HepG2 (cell line): Measurements from ENCODE around the gene CHN1. TPM values are rescaled to one million over a fixed set of nuclear protein-coding genes. Genes with fewer than 3 reads are reported as not detected.

Source experiments
- ATAC-seq: fragments of 200-7000 bp; cut with Tn5 transposase; 3 replicates; pipeline ENCODE4 v1.9.1; 2020; ENCODE audit warnings: mild to moderate bottlenecking, moderate library complexity
- BruUV-seq: library from RNA; stranded (reverse); fragments of 400-500 nt; replicated peaks from 2 replicates; lab custom pipeline; 2021; lab: Mats Ljungman, UMichigan
- CTCF ChIA-PET: fragments of 300-600 bp; formaldehyde crosslinking; extraction: SDS; loops from one replicate; lab custom pipeline; 2021; ENCODE audit warnings: low total read pairs, inconsistent platforms, low intra/inter-chr PET ratio; lab: Yijun Ruan, JAX
- POLR2A ChIA-PET: fragments of 350-600 bp; sonication (Branson Sonifier 250); formaldehyde crosslinking; loops from one replicate; lab custom pipeline; 2020; ENCODE audit warnings: antibody characterized with exemption, inconsistent platforms; lab: Yijun Ruan, JAX
- DNase-seq: peaks from one replicate; pipeline ENCODE4 v3.0.0-alpha.2; 2015; ENCODE audit warnings: low spot score
- FAIRE-seq: peaks from 3 replicates; lab custom pipeline; 2011; peaks lifted over from hg19 to GRCh38; lab: Jason Lieb, UNC
- H2AFZ ChIP-seq: one replicate; pipeline ENCODE4 v1.6.1; 2011; ENCODE audit warnings: low read length, inconsistent platforms
- H3K27ac ChIP-seq: fragments of 300-600 bp; 3 replicates; pipeline ENCODE4 v1.8.0; 2011; ENCODE audit warnings: mixed run types, mild to moderate bottlenecking, mixed read lengths, low read length, inconsistent platforms; ENCODE audit not compliant: insufficient read depth; ENCODE audit errors: extremely low read length
- H3K27me3 ChIP-seq, 2 experiments: fragments of 200-600 bp in 1 of 2; 2 replicates in 1 of 2; 3 replicates in 1 of 2; pipeline versions ENCODE4 v1.6.0 to v1.8.0; 2011; ENCODE audit warnings: low read length in 2 of 2, mild to moderate bottlenecking in 2 of 2, moderate library complexity in 2 of 2, inconsistent platforms in 1 of 2; ENCODE audit not compliant: insufficient read depth in 2 of 2, control insufficient read depth in 1 of 2
- H3K36me3 ChIP-seq, 2 experiments: fragments of 200-600 bp in 1 of 2; replicated peaks in 1 of 2; 2 replicates in 1 of 2; 3 replicates in 1 of 2; pipeline versions ENCODE4 v1.5.1 to v1.8.0; 2011; ENCODE audit warnings: low read length in 2 of 2, inconsistent platforms in 1 of 2; ENCODE audit not compliant: insufficient read depth in 2 of 2, control insufficient read depth in 1 of 2
- H3K4me1 ChIP-seq: 2 replicates; pipeline ENCODE4 v1.5.1; 2012; ENCODE audit warnings: low read length, inconsistent platforms; ENCODE audit not compliant: insufficient read depth
- H3K4me2 ChIP-seq: 2 replicates; pipeline ENCODE4 v1.6.0; 2011; ENCODE audit warnings: low read depth, low read length, inconsistent platforms
- H3K4me3 ChIP-seq, 3 experiments: fragments of 200-600 bp in 1 of 3; sonication (generic), shearing (Covaris generic) in 1 of 3; replicated peaks in 1 of 3; 2 replicates each; pipeline ENCODE4 v1.5.1; 2011 to 2016; ENCODE audit warnings: low read length in 3 of 3, inconsistent platforms in 2 of 3, low read depth in 2 of 3, mild to moderate bottlenecking in 2 of 3, control low read depth in 1 of 3, mixed read lengths in 1 of 3; ENCODE audit not compliant: insufficient read depth in 1 of 3
- H3K79me2 ChIP-seq: one replicate; pipeline ENCODE4 v1.6.1; 2011; ENCODE audit warnings: low read length, inconsistent platforms; ENCODE audit not compliant: insufficient read depth
- H3K9ac ChIP-seq: 2 replicates; pipeline ENCODE4 v1.6.0; 2011; ENCODE audit warnings: mild to moderate bottlenecking, low read depth, low read length, inconsistent platforms; ENCODE audit not compliant: insufficient read depth
- H3K9me3 ChIP-seq: 2 replicates; pipeline ENCODE4 v1.5.1; 2012; ENCODE audit warnings: mild to moderate bottlenecking, low read length
- H4K20me1 ChIP-seq: 2 replicates; pipeline ENCODE4 v1.6.0; 2011; ENCODE audit warnings: inconsistent platforms, mild to moderate bottlenecking, low read length, moderate library complexity; ENCODE audit not compliant: insufficient read depth
- DNMT3B ChIP-seq: conservative IDR thresholded peaks from 2 replicates; pipeline ENCODE4 v1.6.1; 2016; ENCODE audit warnings: missing biosample characterization, control low read depth
- FOXP1 ChIP-seq, 2 experiments: fragments of 450-650 bp in 1 of 2; IDR thresholded peaks; 2 replicates each; pipeline ENCODE4 v1.6.1; 2017 to 2018; ENCODE audit warnings: antibody characterized with exemption in 1 of 2
- HIVEP1 ChIP-seq: sonication (generic); formaldehyde crosslinking; IDR thresholded peaks from 2 replicates; pipeline ENCODE4 v1.4.0; 2020; ENCODE audit warnings: mild to moderate bottlenecking, missing genetic modification reagents
- PRDM10 ChIP-seq: sonication (generic); formaldehyde crosslinking; IDR thresholded peaks from 2 replicates; pipeline ENCODE4 v1.4.0; 2020; ENCODE audit warnings: low read depth, missing genetic modification reagents
- ZBTB8A ChIP-seq: sonication (generic); formaldehyde crosslinking; IDR thresholded peaks from 2 replicates; pipeline ENCODE4 v1.4.0; 2020; ENCODE audit warnings: mild to moderate bottlenecking, low read depth, missing genetic modification reagents, borderline replicate concordance
- ZFY ChIP-seq: sonication (generic); formaldehyde crosslinking; IDR thresholded peaks from 2 replicates; pipeline ENCODE4 v1.4.0; 2020; ENCODE audit warnings: missing genetic modification reagents
- ZNF749 ChIP-seq: sonication (generic); formaldehyde crosslinking; IDR thresholded peaks from 2 replicates; pipeline ENCODE4 v1.8.0; 2022; ENCODE audit warnings: mild to moderate bottlenecking, missing genetic modification reagents, moderate library complexity, borderline replicate concordance
- ZNF800 ChIP-seq: sonication (generic); formaldehyde crosslinking; IDR thresholded peaks from 2 replicates; pipeline ENCODE4 v1.4.0; 2020; ENCODE audit warnings: missing genetic modification reagents
- ZNF839 ChIP-seq: sonication (generic); formaldehyde crosslinking; IDR thresholded peaks from 2 replicates; pipeline ENCODE4 v1.4.0; 2020; ENCODE audit warnings: missing genetic modification reagents, mild to moderate bottlenecking, borderline replicate concordance
- ZSCAN21 ChIP-seq: sonication (generic); formaldehyde crosslinking; IDR thresholded peaks from 2 replicates; pipeline ENCODE4 v1.8.0; 2022; ENCODE audit warnings: mild to moderate bottlenecking, missing genetic modification reagents, moderate library complexity, borderline replicate concordance
- WGBS: methylation state at CpG from one replicate; pipeline ENCODE4 v1.1.6; 2017; ENCODE audit warnings: low lambda C conversion rate; 5-methylcytosine and 5-hydroxymethylcytosine counted together
- in situ Hi-C: cut with HindIII; loops from 2 replicates; pipeline ENCODE4 v1.10.0; 2017; ENCODE audit warnings: low pct_unique_long_range_greater_than_20kb; ENCODE audit not compliant: extremely low pct_ligation_motif_present
- intact Hi-C: fragments of 100-400 bp; cut with micrococcal nuclease; formaldehyde crosslinking; loops from one replicate; pipeline ENCODE4 v1.10.0; 2022; ENCODE audit not compliant: unreplicated experiment
- polyA plus RNA-seq, 8 experiments: library from polyadenylated mRNA; depleted of rRNA in 3 of 8; stranded (reverse) in 7 of 8; unstranded in 1 of 8; fragments of >200 nt; fragmentation: Illumina TruSeq in 4 of 8; extraction: Trizol in 4 of 8; gene quantifications; 2 replicates each; pipeline versions ENCODE4 v1.2.1 to v1.2.3, GENCODE V29; 2011 to 2016; ENCODE audit warnings: low read depth in 4 of 8, missing spikeins in 1 of 8, mixed read lengths in 1 of 8; ENCODE audit not compliant: insufficient read depth in 1 of 8
- total RNA-seq, 5 experiments: library from RNA; depleted of rRNA; stranded (reverse); fragments of >200 nt; fragmentation: Illumina TruSeq; extraction: Trizol; gene quantifications; 2 replicates each; pipeline ENCODE4 v1.2.3, GENCODE V29; 2016; ENCODE audit warnings: low read depth in 1 of 5

CHN1 gene
- total and polyA plus RNA-seq, 2 of the 13 experiments (the other 11 are each of a cell fraction or from before 2014, with no cell fraction given) = 2.8 to 3.5 TPM

GRCh38 chr2:175002547-175003274 is 2.5 kb downstream of the CHN1 start:
- in situ Hi-C loops = no loop called here
- Histone ChIP-seq H3K27me3 (peaks cover 0 to 45% of the 10 kb centered on the region in 2 experiments; a peak in 3 of 5 replicates), H3K4me2 (no peak overlapping the region), H3K36me3 (no peaks in the 10 kb centered on the region), H4K20me1 (no peaks in the 10 kb centered on the region), H3K9ac (no peak overlapping the region), H3K79me2 (no peaks in the 10 kb centered on the region), H3K4me3 (no peak overlapping the region), H2AFZ (no peak overlapping the region), H3K27ac (no peak overlapping the region), H3K9me3 (no peaks in the 10 kb centered on the region), H3K4me1 (peaks cover 13% of the 10 kb centered on the region; the same call in 1 of the 2 replicates)
- ChIA-PET POLR2A (no interaction called here), CTCF (no interaction called here)
- FAIRE-seq (no peak), DNase-seq (no peak), ATAC-seq (no peak)
- intact Hi-C loops = no loop called here
- TF ChIP-seq DNMT3B = no peak
- TF ChIP-seq HIVEP1 (CRISPR knock-in tag) = no peak
- no peak for TF ChIP-seq ZFY
- TF ChIP-seq ZBTB8A = no peak
- TF ChIP-seq ZNF839 (CRISPR knock-in tag) = no peak
- TF ChIP-seq FOXP1 (IDR thresholded peaks at IDR 0.05) = no peak
- no peak for TF ChIP-seq FOXP1 (CRISPR knock-in tag; IDR thresholded peaks at IDR 0.05)
- WGBS = 18% methylated on average over 3 of the region's 3 CpGs
- no TSS peak for BruUV-seq

GRCh38 chr2:175001566-175001965 is 3.6 kb downstream of the CHN1 start:
- FAIRE-seq (no peak), ATAC-seq (no peak), DNase-seq (no peak)
- no peak overlapping the region for H3K27ac ChIP-seq
- H3K79me2 ChIP-seq = no peaks in the 10 kb centered on the region
- no peaks in the 10 kb centered on the region for H3K9me3 ChIP-seq
- ChIA-PET CTCF (no interaction called here), POLR2A (no interaction called here)
- in situ Hi-C loops = no loop called here
- H4K20me1 ChIP-seq = no peaks in the 10 kb centered on the region
- H3K4me3 ChIP-seq = no peak overlapping the region
- H3K36me3 ChIP-seq = no peaks in the 10 kb centered on the region
- BruUV-seq = no TSS peak
- H3K4me2 ChIP-seq = no peak overlapping the region
- H3K4me1 ChIP-seq = peaks cover 13% of the 10 kb centered on the region; the same call in 1 of the 2 replicates
- no peak overlapping the region for H2AFZ ChIP-seq
- no peak overlapping the region for H3K9ac ChIP-seq
- 24% methylated on average over 4 of the region's 4 CpGs for WGBS
- H3K27me3 ChIP-seq = peaks cover 0 to 35% of the 10 kb centered on the region in 2 experiments; a peak in 2 of 5 replicates
- intact Hi-C loops = no loop called here
- no peak for TF ChIP-seq ZNF800 (CRISPR knock-in tag)
- no peak for TF ChIP-seq ZNF839 (CRISPR knock-in tag)
- no peak for TF ChIP-seq ZBTB8A
- TF ChIP-seq ZFY = no peak
- TF ChIP-seq ZNF749 = no peak
- no peak for TF ChIP-seq PRDM10 (CRISPR knock-in tag)
- no peak for TF ChIP-seq ZSCAN21
